Natural killer cell (primary cell): ENCODE measurements around the gene PRKAG1. TPM values are rescaled to one million over a fixed set of nuclear protein-coding genes. Genes with fewer than 3 reads are reported as not detected.
A peak's percentile ranks its signal among the peaks of the same experiment; 100 is the strongest.

ENCODE experiments used
- ATAC-seq, 3 donors: fragments of 150-1000 bp in 2 of 3; fragments of 200-7000 bp in 1 of 3; cut with Tn5 transposase; 1 replicate in 1 of 3; 2 replicates in 2 of 3; pipeline ENCODE4 v1.10.0; 2021; ENCODE audit warnings: mild to moderate bottlenecking in 2 of 3, moderate library complexity in 2 of 3
- DNase-seq, 2 donors: peaks; one replicate each; pipeline versions ENCODE4 v3.0.0 to v3.0.0-alpha.2; 2013 to 2021; ENCODE audit warnings: mixed read lengths in 1 of 2
- H3K27ac ChIP-seq: one replicate; pipeline ENCODE4 v1.5.1; 2013; ENCODE audit warnings: mild to moderate bottlenecking, low read length
- H3K27me3 ChIP-seq: one replicate; pipeline ENCODE4 v1.6.1; 2013; ENCODE audit warnings: low read length; ENCODE audit not compliant: control insufficient read depth, insufficient read depth
- H3K36me3 ChIP-seq: one replicate; pipeline ENCODE4 v1.6.1; 2013; ENCODE audit warnings: low read length; ENCODE audit not compliant: control insufficient read depth, insufficient read depth
- H3K4me1 ChIP-seq: one replicate; pipeline ENCODE4 v1.6.1; 2013; ENCODE audit warnings: low read length; ENCODE audit not compliant: control insufficient read depth, insufficient read depth
- H3K4me3 ChIP-seq: one replicate; pipeline ENCODE4 v1.5.1; 2013; ENCODE audit warnings: low read length
- H3K9me3 ChIP-seq: one replicate; pipeline ENCODE4 v1.6.1; 2013; ENCODE audit warnings: low read length; ENCODE audit not compliant: control insufficient read depth, insufficient read depth
- H3K27ac Mint-ChIP-seq, 2 donors: one replicate each; pipeline ENCODE4 v1.8.0; 2022; ENCODE audit warnings: mild to moderate bottlenecking in 2 of 2, mixed read lengths in 2 of 2, moderate library complexity in 1 of 2
- H3K27me3 Mint-ChIP-seq, 2 donors: one replicate each; pipeline ENCODE4 v1.8.0; 2022; ENCODE audit warnings: low read depth in 2 of 2, mixed read lengths in 2 of 2
- H3K36me3 Mint-ChIP-seq: one replicate; pipeline ENCODE4 v1.8.0; 2022; ENCODE audit warnings: mixed read lengths
- H3K4me1 Mint-ChIP-seq, 2 donors: one replicate each; pipeline ENCODE4 v1.8.0; 2022; ENCODE audit warnings: mixed read lengths in 2 of 2
- H3K4me3 Mint-ChIP-seq: one replicate; pipeline ENCODE4 v1.8.0; 2022; ENCODE audit warnings: mild to moderate bottlenecking, moderate library complexity, mixed read lengths
- H3K9me3 Mint-ChIP-seq, 2 donors: one replicate each; pipeline ENCODE4 v1.8.0; 2022; ENCODE audit warnings: mixed read lengths in 2 of 2
- CTCF ChIP-seq: fragments of 200-600 bp; IDR thresholded peaks from one replicate; pipeline ENCODE4 v1.8.0; 2022; ENCODE audit warnings: antibody characterized with exemption
- WGBS: methylation state at CpG from one replicate; pipeline ENCODE4 v1.1.7; 2013; ENCODE audit warnings: missing lambda C conversion rate; ENCODE audit not compliant: insufficient coverage; 5-methylcytosine and 5-hydroxymethylcytosine counted together
- intact Hi-C: fragments of 100-400 bp; cut with micrococcal nuclease; formaldehyde crosslinking; loops from one replicate; pipeline ENCODE4 v1.14.2; 2022
- total RNA-seq, 4 donors: library from RNA; stranded (reverse); fragments of 120-200 nt in 1 of 4; gene quantifications; one replicate each; pipeline versions ENCODE4 v1.2.3 to v1.2.4, GENCODE V29; 2013 to 2022

The PRKAG1 gene
- total RNA-seq, 3 donors from 2014 or later (not counting 1 experiment from before 2014, with no cell fraction given): 76.4 to 100 (median 81.1) TPM

DNA sequence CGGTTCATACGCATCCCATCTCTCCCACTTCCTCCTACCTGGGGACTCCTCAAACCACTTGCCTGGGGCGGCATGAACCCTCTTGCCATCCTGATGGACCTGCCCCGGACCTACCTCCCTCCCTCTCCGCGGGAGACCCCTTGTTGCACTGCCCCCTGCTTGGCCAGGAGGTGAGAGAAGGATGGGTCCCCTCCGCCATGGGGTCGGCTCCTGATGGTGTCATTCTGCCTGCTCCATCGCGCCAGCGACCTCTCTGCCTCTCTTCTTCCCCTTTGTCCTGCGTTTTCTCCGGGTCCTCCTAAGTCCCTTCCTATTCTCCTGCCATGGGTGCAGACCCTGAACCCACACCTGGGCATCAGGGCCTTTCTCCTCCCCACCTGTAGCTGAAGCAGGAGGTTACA, 36.8 kb downstream of the PRKAG1 start:
- H3K4me1 Mint-ChIP-seq: peaks cover 53 to 54% of the 10 kb centered on the region in 2 donors

GRCh38 chr12:48980953-48981756, 37.4 kb downstream of the PRKAG1 start:
- Histone ChIP-seq H3K36me3 (no peaks in the 10 kb centered on the region), H3K4me3 (peak overlapping the region; percentile 48), H3K9me3 (no peaks in the 10 kb centered on the region), H3K27ac (peak overlapping the region; percentile 45), H3K4me1 (peaks cover 51% of the 10 kb centered on the region), H3K27me3 (peaks cover 14% of the 10 kb centered on the region)
- Mint-ChIP-seq H3K4me1 (peaks cover 53 to 54% of the 10 kb centered on the region in 2 donors), H3K9me3 (no peaks in the 10 kb centered on the region), H3K36me3 (no peaks in the 10 kb centered on the region), H3K4me3 (peak overlapping the region; percentile 89), H3K27me3 (peaks cover 29 to 34% of the 10 kb centered on the region in 2 donors), H3K27ac (peak overlapping the region; percentile 73 to 94)
- 2% methylated on average over 91 of the region's 91 CpGs for WGBS
- ATAC-seq: peak; percentile 33 to 65 (median 46)
- DNase-seq: peak; percentile 53 to 87
- TF ChIP-seq CTCF: peak; percentile 16
- intact Hi-C loops: no loop called here

More for the DNA sequence above, 36.8 kb downstream of the PRKAG1 start:
- H3K9me3 ChIP-seq: no peaks in the 10 kb centered on the region
- ATAC-seq (no peak), DNase-seq (no peak)
- H3K27me3 ChIP-seq: peaks cover 14% of the 10 kb centered on the region
- no peaks in the 10 kb centered on the region for H3K36me3 ChIP-seq
- no peaks in the 10 kb centered on the region for H3K9me3 Mint-ChIP-seq
- H3K27ac ChIP-seq: no peak overlapping the region
- H3K4me3 ChIP-seq: no peak overlapping the region
- peak overlapping the region; percentile 89 for H3K4me3 Mint-ChIP-seq
- intact Hi-C loops: no loop called here
- H3K36me3 Mint-ChIP-seq: no peaks in the 10 kb centered on the region
- peaks cover 29 to 35% of the 10 kb centered on the region in 2 donors for H3K27me3 Mint-ChIP-seq
- TF ChIP-seq CTCF: no peak
- WGBS: 20% methylated on average over 13 of the region's 13 CpGs
- H3K27ac Mint-ChIP-seq: peak overlapping the region; percentile 73 to 94
- peaks cover 51% of the 10 kb centered on the region for H3K4me1 ChIP-seq

DNA sequence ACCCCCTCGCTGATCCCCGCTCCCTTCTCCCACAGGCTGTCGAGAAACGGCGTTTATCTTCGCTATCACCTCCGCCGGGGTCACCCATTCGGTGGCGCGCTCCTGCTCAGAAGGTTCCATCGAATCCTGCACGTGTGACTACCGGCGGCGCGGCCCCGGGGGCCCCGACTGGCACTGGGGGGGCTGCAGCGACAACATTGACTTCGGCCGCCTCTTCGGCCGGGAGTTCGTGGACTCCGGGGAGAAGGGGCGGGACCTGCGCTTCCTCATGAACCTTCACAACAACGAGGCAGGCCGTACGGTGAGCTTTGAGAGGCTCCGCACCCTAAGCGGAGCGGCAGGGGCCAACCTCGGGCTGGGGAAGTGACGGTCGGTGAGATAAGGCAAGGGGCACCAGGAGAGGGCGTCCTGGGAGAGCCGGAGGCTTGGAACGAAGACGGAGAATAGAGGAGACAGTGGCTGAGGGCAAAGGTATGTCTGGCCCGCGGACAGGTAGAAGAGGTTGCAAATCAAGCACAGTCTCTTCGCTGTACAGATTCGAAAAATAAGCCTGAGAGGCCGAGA, 38.1 kb downstream of the PRKAG1 start:
- Mint-ChIP-seq H3K4me3 (peak overlapping the region; percentile 89), H3K27me3 (peaks cover 29 to 32% of the 10 kb centered on the region in 2 donors), H3K9me3 (no peaks in the 10 kb centered on the region), H3K27ac (peak overlapping the region; percentile 73 to 94), H3K36me3 (no peaks in the 10 kb centered on the region), H3K4me1 (peaks cover 53 to 54% of the 10 kb centered on the region in 2 donors)
- TF ChIP-seq CTCF: peak; percentile 19
- DNase-seq (peak in 1 of 2 donors; percentile 70), ATAC-seq (peak in 1 of 3 donors; percentile 2)
- peak overlapping the region; percentile 48 for H3K4me3 ChIP-seq
- 2% methylated on average over 46 of the region's 46 CpGs for WGBS
- peaks cover 14% of the 10 kb centered on the region for H3K27me3 ChIP-seq
- intact Hi-C loops: no loop called here
- no peaks in the 10 kb centered on the region for H3K9me3 ChIP-seq
- no peaks in the 10 kb centered on the region for H3K36me3 ChIP-seq
- H3K4me1 ChIP-seq: peaks cover 51% of the 10 kb centered on the region
- peak overlapping the region; percentile 45 for H3K27ac ChIP-seq
